GM12872 (cell line): ENCODE measurements around the gene EIF4E3.

Experiments
- CTCF ChIP-seq: IDR thresholded peaks from 3 replicates; pipeline ENCODE4 v1.5.1; 2011; ENCODE audit warnings: low read depth, mild to moderate bottlenecking, low read length, moderate library complexity; ENCODE audit not compliant: insufficient read depth

The EIF4E3 gene

GRCh38 chr3:71657831-71658530, 67.2 kb downstream of the EIF4E3 start:
- TF ChIP-seq CTCF: no peak

GRCh38 chr3:71655061-71655460, 70.1 kb downstream of the EIF4E3 start:
- TF ChIP-seq CTCF: no peak

- TF ChIP-seq CTCF: no peak
Measured at GRCh38 chr3:71653414-71653807, 71.8 kb downstream of the EIF4E3 start.

GRCh38 chr3:71652781-71653413, 72.3 kb downstream of the EIF4E3 start:
- peak; percentile 38; the same call in 1 of the 3 replicates for TF ChIP-seq CTCF

- no peak for TF ChIP-seq CTCF
Measured at GRCh38 chr3:71651625-71652024, 73.6 kb downstream of the EIF4E3 start.

- TF ChIP-seq CTCF: no peak
Measured at GRCh38 chr3:71650372-71650771, 74.8 kb downstream of the EIF4E3 start.

GRCh38 chr3:71649757-71650156, 75.4 kb downstream of the EIF4E3 start:
- TF ChIP-seq CTCF: no peak
